RWPE1 (cell line): Measurements from ENCODE around the gene TRIM8.

Source experiments
- CTCF ChIA-PET: fragments of 350-600 bp; sonication (Branson Sonifier 250); formaldehyde crosslinking; extraction: SDS; loops from one replicate; lab custom pipeline; 2021; lab: Yijun Ruan, JAX
- POLR2A ChIA-PET: fragments of 400-600 bp; formaldehyde crosslinking; extraction: SDS; loops from one replicate; lab custom pipeline; 2020; ENCODE audit warnings: antibody characterized with exemption; ENCODE audit not compliant: low non-redundant PET; lab: Yijun Ruan, JAX
- DNase-seq: peaks from one replicate; pipeline ENCODE4 v3.0.0; 2012; ENCODE audit warnings: low spot score
- H3K27ac ChIP-seq: fragments of 450-650 bp; 2 replicates; pipeline ENCODE4 v1.5.1; 2017
- CTCF ChIP-seq: fragments of 450-650 bp; conservative IDR thresholded peaks from 2 replicates; pipeline ENCODE4 v1.5.1; 2017; ENCODE audit warnings: low read depth, mild to moderate bottlenecking

The TRIM8 gene

GRCh38 chr10:102641402-102641801 lies 2.9 kb upstream of the TRIM8 start:
- POLR2A ChIA-PET: interaction anchor here (0.5 to 1.2 kb wide), 3 partner anchors 10 to 260 kb away, joined by 3 read pairs; no protein-coding TSS in a partner anchor
- CTCF ChIA-PET: no interaction called here
- TF ChIP-seq CTCF: no peak
- no peak for DNase-seq
- H3K27ac ChIP-seq: peak overlapping the region; percentile 100

GRCh38 chr10:102641880-102642735 lies 2.2 kb upstream of the TRIM8 start:
- POLR2A ChIA-PET: interaction anchor here (0.5 to 1.2 kb wide), 6 partner anchors 10 to 514 kb away, joined by 3 to 4 read pairs (median 3); partner anchors contain the start of gene ARL3
- no peak for TF ChIP-seq CTCF
- DNase-seq: peak; percentile 99
- H3K27ac ChIP-seq: peak overlapping the region; percentile 100
- CTCF ChIA-PET: interaction anchor here (1.1 kb wide), 1 partner anchor 58 kb away, joined by 3 read pairs; no protein-coding TSS in a partner anchor

GRCh38 chr10:102642736-102643335 lies 1.4 kb upstream of the TRIM8 start:
- POLR2A ChIA-PET: interaction anchor here (0.6 to 1.2 kb wide), 3 partner anchors 13 to 515 kb away, joined by 3 to 4 read pairs (median 4); no protein-coding TSS in a partner anchor
- peak overlapping the region; percentile 100 for H3K27ac ChIP-seq
- peak; percentile 81 for DNase-seq
- CTCF ChIA-PET: interaction anchor here (1.1 kb wide), 1 partner anchor 59 kb away, joined by 3 read pairs; no protein-coding TSS in a partner anchor
- TF ChIP-seq CTCF: no peak

GRCh38 chr10:102643336-102644065 lies 778 bp upstream of the TRIM8 start:
- CTCF ChIA-PET: interaction anchor here (0.6 to 1.0 kb wide), 2 partner anchors 15 to 60 kb away, joined by 3 read pairs; no protein-coding TSS in a partner anchor
- POLR2A ChIA-PET: interaction anchor here (1.0 kb wide), 1 partner anchor 48 kb away, joined by 4 read pairs; no protein-coding TSS in a partner anchor
- H3K27ac ChIP-seq: peak overlapping the region; percentile 100
- no peak for TF ChIP-seq CTCF
- DNase-seq: peak; percentile 72

GRCh38 chr10:102644646-102645387 lies 538 bp downstream of the TRIM8 start:
- DNase-seq: peak; percentile 63

More at GRCh38 chr10:102644646-102645387, 538 bp downstream of the TRIM8 start:
- ChIA-PET CTCF (interaction anchor here (0.6 to 1.4 kb wide), 15 partner anchors 11 to 517 kb away, joined by 3 to 9 read pairs (median 3); partner anchors contain the start of genes ARL3 and SFXN2), POLR2A (interaction anchor here (0.5 to 1.0 kb wide), 6 partner anchors 12 to 682 kb away, joined by 3 to 16 read pairs (median 4); no protein-coding TSS in a partner anchor)
- H3K27ac ChIP-seq: peak overlapping the region; percentile 100
- TF ChIP-seq CTCF: peak; percentile 85
